Erythroblast (primary cell): ENCODE measurements around the gene ARSB.

Experiments used
- DNase-seq, 2 experiments: peaks; one replicate each; lab custom pipeline; 2025; lab: John Stamatoyannopoulos, UW
- GATA1 ChIP-seq: IDR thresholded peaks from 2 replicates; pipeline ENCODE4 v1.6.1; 2011; ENCODE audit warnings: low read depth, mild to moderate bottlenecking, control low read depth, low read length, moderate library complexity
- POLR2A ChIP-seq: IDR thresholded peaks from 2 replicates; pipeline ENCODE4 v1.6.1; 2011; ENCODE audit warnings: mild to moderate bottlenecking, low read length

ARSB gene

GRCh38 chr5:78755822-78756429 lies 229.2 kb downstream of the ARSB start:
- no peak for TF ChIP-seq GATA1
- TF ChIP-seq POLR2A, result no peak
- DNase-seq, result no peak

DNA sequence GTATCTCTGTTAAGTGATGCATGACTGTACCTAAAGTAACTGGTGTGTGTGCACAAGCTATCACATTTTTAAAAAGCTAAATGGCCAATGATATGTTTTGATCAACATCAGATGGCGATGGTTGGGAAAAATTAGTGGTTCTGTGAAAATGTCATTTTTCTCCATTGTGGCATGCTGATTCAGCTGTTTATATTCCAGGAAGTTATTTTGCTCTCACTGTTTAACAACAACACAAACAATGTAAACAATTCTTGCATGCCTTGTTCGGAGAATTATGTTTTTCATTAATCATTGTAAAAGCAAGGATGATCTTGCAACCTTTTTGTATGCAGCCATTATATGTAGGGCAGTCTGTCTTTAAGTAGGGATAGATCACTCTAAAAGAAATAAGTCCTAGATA lies 230.5 kb downstream of the ARSB start:
- DNase-seq, result no peak
- no peak for TF ChIP-seq GATA1
- no peak for TF ChIP-seq POLR2A

DNA sequence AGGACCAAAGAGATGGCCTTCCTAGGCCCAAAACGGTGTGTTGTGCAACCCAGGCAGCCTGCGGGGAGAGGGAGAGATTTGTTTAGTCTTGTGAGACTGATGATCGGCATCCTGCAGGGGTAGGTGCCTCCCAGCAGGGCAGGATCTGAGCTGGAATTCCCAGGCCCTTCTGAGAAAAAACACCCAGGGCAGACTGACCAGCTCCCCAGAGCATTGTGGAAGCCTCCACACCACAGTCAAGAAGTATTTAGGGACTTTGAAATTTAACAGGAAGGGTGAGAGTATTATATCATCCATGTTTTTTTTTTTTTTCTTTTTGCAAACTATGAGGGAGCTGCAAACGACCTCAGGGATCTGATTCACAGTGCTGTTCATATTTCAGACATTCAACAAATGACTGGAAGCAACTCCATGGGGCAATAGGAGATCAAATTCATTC lies 232.0 kb downstream of the ARSB start:
- no peak for DNase-seq
- TF ChIP-seq GATA1 (no peak), POLR2A (no peak)

- no peak for DNase-seq
- TF ChIP-seq POLR2A (no peak), GATA1 (no peak)
These were observed 233.2 kb downstream of the ARSB start for GRCh38 chr5:78751872-78752271.

DNA sequence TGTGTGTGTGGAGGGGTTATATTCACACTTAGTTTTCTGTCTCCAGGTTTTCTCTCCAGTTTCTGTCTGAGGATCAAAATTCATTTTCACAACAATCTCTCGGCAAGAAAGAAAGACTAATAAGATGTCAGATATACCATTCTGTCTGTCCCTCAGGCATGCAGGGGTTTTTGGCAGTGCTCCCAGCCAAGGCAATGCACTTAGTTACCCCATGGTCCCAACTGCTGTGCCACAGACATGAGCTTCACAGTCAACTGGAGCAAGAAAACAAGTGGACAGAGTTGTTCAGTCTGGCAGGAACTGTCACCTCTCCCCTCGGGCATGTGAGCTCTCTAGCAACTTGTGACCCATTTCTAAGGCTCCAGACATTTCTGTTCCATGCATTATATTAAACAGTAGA lies 234.8 kb downstream of the ARSB start:
- no peak for DNase-seq
- no peak for TF ChIP-seq GATA1
- no peak for TF ChIP-seq POLR2A

- no peak for TF ChIP-seq GATA1
- no peak for TF ChIP-seq POLR2A
- no peak for DNase-seq
These were observed 237.3 kb downstream of the ARSB start for GRCh38 chr5:78747705-78748359.

DNA sequence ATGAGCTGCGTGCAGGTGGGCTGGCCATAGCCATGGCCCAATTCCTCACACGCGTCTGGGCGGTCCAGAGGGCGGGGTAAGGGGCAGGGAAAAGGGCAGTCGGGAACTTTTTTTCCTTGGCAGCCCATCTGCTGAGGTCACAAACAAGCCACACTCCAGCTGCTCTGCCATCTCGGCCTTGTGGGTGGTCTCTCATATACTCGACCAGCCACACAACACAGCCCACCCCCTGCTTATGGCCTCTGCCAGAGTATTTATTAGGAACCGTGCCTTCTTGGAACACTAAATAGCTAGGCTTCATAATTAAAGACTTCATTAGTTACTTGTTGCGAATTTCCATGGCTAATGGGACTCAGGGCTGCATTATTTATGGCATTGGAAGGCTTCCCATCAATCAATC lies 238.1 kb downstream of the ARSB start:
- TF ChIP-seq GATA1 (no peak), POLR2A (no peak)
- no peak for DNase-seq

DNA sequence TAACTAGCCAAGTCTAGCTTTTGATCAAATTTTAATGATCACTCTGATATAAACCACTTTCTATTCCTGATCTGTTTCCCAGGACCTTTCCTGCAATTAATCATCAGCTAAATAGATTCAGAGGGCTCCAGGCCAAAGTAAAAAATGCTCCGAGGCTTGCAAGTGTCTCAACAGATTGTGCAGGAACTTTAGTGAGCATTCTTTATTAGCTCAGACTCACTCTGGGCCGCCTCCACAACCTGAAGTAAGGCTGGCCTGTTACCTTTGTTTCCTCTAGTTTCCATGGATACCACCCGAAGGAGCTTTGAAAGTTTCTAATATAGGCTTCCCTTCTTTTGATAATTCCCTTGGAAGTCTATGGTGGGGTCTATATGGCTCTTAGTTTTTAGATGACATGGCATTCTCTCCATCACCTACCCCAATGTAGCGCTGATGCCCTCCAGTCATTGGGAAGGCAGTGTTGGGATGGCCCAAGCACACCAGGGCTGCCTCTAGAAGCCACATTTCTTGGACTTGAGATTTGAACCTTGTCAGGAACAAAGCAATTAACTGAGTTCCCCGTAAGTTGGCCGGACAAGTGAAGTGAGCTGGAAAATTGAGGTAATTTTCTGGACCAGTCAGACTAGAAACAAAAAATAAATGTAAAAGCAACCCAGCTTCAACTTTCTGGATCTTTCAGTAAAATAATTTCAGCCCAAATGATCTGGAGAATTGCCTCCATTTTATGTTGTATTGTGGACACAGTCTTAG lies 238.9 kb downstream of the ARSB start:
- TF ChIP-seq GATA1 (no peak), POLR2A (no peak)
- no peak for DNase-seq

GRCh38 chr5:78744951-78745534 lies 240.1 kb downstream of the ARSB start:
- TF ChIP-seq POLR2A (no peak), GATA1 (no peak)
- no peak for DNase-seq

DNA sequence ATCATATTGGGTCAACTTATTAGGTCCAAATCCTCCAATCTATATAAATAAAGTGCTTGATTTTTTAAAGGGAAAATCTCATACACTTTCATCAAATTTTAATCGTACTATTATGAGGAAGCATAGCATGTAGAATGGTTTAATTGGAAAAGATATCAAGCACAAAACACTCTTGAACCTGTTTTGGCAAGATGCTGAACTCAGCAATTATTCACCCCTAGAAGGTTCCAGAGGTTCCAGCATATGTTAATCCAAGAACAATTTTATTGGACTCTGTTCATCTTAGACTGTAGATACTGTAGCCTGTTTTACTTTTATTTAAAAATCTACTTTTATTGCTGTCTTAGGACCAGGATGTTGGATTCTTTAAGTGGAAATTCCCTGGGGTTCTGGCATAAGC lies 244.1 kb downstream of the ARSB start:
- no peak for TF ChIP-seq POLR2A
- no peak for TF ChIP-seq GATA1
- DNase-seq, result no peak

- TF ChIP-seq GATA1 (no peak), POLR2A (no peak)
- no peak for DNase-seq
These were observed 246.3 kb downstream of the ARSB start for GRCh38 chr5:78738693-78739300.

GRCh38 chr5:78738104-78738503 lies 247.0 kb downstream of the ARSB start:
- TF ChIP-seq GATA1, result no peak
- TF ChIP-seq POLR2A, result no peak
- no peak for DNase-seq

GRCh38 chr5:78735834-78736463 lies 249.2 kb downstream of the ARSB start:
- no peak for DNase-seq
- no peak for TF ChIP-seq GATA1
- TF ChIP-seq POLR2A, result no peak

GRCh38 chr5:78734950-78735349 lies 250.2 kb downstream of the ARSB start:
- no peak for DNase-seq
- TF ChIP-seq GATA1, result no peak
- TF ChIP-seq POLR2A, result no peak
